ENCODE measurements around the gene TSTD1. TPM values are rescaled to one million over a fixed set of nuclear protein-coding genes. Genes with fewer than 3 reads are reported as not detected.

TSTD1 gene
- total and polyA plus RNA-seq, 2 experiments from 2014 or later: 94.9 to 244 TPM

DNA sequence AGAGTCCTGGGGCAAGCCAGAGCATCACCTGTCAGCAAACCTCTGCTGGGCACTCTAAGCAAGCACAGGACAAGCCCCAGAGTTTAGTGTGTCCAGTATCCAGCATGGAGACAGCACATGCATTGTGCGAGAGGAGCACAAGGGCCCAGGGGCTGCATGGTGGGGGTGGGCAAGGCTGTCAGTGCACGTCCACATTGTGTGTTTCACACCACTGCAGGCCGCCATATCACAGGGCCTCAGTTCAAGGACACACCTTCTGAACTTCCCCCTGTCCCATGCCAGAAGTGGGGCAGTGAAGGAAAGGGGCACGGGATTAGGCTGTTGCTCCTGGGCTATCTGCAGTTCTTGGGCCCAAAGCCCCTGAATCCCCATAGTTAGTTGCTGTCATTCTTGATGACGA is 782 bp upstream of the TSTD1 start:
- Histone ChIP-seq H3K36me3 (ENCODE audit: insufficient read depth) (peaks cover 19% of the 10 kb centered on the region), H3F3A (replicated peaks; ENCODE audit: low read depth) (peaks cover 47% of the 10 kb centered on the region), H3K4me3 (peak overlapping the region; percentile 98), H3K79me2 (replicated peaks; ENCODE audit: insufficient read depth) (peaks cover 38% of the 10 kb centered on the region), H4K20me1 (replicated peaks; ENCODE audit: insufficient read depth) (no peaks in the 10 kb centered on the region; the same call in 1 of the 2 replicates), H3K4me1 (ENCODE audit: insufficient read depth) (peaks cover 38% of the 10 kb centered on the region), H3K9me2 (ENCODE audit: insufficient read depth) (no peaks in the 10 kb centered on the region), H3K27me3 (ENCODE audit: insufficient read depth) (no peaks in the 10 kb centered on the region), H3K4me2 (peak overlapping the region; percentile 96), H2AFZ (no peak overlapping the region), H3K27ac (ENCODE audit: low read depth) (peak overlapping the region; percentile 74; the same call in 1 of the 2 replicates)
- H3K27me3 Mint-ChIP-seq (ENCODE audit: insufficient read depth, low read depth, poor library complexity): peaks cover 9% of the 10 kb centered on the region
- H3K4me3 Mint-ChIP-seq: peak overlapping the region; percentile 89
- DNase-seq (ENCODE audit: low spot score) (no peak), ATAC-seq (no peak)
- peaks cover 47% of the 10 kb centered on the region for H3K4me1 Mint-ChIP-seq
- no peaks in the 10 kb centered on the region; the same call in 2 of the 3 replicates for H3K9me3 Mint-ChIP-seq
- peaks cover 43% of the 10 kb centered on the region for H3K36me3 Mint-ChIP-seq (ENCODE audit: low read depth)
- peak overlapping the region; percentile 93; the same call in 1 of the 2 replicates for H3K27ac Mint-ChIP-seq
- TF ChIP-seq, protein P1, sequence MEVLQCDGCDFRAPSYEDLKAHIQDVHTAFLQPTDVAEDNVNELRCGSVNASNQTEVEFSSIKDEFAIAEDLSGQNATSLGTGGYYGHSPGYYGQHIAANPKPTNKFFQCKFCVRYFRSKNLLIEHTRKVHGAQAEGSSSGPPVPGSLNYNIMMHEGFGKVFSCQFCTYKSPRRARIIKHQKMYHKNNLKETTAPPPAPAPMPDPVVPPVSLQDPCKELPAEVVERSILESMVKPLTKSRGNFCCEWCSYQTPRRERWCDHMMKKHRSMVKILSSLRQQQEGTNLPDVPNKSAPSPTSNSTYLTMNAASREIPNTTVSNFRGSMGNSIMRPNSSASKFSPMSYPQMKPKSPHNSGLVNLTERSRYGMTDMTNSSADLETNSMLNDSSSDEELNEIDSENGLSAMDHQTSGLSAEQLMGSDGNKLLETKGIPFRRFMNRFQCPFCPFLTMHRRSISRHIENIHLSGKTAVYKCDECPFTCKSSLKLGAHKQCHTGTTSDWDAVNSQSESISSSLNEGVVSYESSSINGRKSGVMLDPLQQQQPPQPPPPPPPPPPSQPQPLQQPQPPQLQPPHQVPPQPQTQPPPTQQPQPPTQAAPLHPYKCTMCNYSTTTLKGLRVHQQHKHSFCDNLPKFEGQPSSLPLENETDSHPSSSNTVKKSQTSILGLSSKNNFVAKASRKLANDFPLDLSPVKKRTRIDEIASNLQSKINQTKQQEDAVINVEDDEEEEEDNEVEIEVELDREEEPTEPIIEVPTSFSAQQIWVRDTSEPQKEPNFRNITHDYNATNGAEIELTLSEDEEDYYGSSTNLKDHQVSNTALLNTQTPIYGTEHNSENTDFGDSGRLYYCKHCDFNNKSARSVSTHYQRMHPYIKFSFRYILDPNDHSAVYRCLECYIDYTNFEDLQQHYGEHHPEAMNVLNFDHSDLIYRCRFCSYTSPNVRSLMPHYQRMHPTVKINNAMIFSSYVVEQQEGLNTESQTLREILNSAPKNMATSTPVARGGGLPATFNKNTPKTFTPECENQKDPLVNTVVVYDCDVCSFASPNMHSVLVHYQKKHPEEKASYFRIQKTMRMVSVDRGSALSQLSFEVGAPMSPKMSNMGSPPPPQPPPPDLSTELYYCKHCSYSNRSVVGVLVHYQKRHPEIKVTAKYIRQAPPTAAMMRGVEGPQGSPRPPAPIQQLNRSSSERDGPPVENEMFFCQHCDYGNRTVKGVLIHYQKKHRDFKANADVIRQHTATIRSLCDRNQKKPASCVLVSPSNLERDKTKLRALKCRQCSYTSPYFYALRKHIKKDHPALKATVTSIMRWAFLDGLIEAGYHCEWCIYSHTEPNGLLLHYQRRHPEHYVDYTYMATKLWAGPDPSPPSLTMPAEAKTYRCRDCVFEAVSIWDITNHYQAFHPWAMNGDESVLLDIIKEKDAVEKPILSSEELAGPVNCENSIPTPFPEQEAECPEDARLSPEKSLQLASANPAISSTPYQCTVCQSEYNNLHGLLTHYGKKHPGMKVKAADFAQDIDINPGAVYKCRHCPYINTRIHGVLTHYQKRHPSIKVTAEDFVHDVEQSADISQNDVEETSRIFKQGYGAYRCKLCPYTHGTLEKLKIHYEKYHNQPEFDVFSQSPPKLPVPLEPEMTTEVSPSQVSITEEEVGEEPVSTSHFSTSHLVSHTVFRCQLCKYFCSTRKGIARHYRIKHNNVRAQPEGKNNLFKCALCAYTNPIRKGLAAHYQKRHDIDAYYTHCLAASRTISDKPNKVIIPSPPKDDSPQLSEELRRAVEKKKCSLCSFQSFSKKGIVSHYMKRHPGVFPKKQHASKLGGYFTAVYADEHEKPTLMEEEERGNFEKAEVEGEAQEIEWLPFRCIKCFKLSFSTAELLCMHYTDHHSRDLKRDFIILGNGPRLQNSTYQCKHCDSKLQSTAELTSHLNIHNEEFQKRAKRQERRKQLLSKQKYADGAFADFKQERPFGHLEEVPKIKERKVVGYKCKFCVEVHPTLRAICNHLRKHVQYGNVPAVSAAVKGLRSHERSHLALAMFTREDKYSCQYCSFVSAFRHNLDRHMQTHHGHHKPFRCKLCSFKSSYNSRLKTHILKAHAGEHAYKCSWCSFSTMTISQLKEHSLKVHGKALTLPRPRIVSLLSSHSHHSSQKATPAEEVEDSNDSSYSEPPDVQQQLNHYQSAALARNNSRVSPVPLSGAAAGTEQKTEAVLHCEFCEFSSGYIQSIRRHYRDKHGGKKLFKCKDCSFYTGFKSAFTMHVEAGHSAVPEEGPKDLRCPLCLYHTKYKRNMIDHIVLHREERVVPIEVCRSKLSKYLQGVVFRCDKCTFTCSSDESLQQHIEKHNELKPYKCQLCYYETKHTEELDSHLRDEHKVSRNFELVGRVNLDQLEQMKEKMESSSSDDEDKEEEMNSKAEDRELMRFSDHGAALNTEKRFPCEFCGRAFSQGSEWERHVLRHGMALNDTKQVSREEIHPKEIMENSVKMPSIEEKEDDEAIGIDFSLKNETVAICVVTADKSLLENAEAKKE (CRISPR knock-in tag; IDR thresholded peaks at IDR 0.05): no peak
- no peak for TF ChIP-seq JUNB (IDR thresholded peaks at IDR 0.05; ENCODE audit: unreplicated experiment)
- TF ChIP-seq, protein P2, sequence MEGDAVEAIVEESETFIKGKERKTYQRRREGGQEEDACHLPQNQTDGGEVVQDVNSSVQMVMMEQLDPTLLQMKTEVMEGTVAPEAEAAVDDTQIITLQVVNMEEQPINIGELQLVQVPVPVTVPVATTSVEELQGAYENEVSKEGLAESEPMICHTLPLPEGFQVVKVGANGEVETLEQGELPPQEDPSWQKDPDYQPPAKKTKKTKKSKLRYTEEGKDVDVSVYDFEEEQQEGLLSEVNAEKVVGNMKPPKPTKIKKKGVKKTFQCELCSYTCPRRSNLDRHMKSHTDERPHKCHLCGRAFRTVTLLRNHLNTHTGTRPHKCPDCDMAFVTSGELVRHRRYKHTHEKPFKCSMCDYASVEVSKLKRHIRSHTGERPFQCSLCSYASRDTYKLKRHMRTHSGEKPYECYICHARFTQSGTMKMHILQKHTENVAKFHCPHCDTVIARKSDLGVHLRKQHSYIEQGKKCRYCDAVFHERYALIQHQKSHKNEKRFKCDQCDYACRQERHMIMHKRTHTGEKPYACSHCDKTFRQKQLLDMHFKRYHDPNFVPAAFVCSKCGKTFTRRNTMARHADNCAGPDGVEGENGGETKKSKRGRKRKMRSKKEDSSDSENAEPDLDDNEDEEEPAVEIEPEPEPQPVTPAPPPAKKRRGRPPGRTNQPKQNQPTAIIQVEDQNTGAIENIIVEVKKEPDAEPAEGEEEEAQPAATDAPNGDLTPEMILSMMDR (conservative IDR thresholded peaks at IDR 0.05; ENCODE audit: low read depth in 2 of 2): no peak
- TF ChIP-seq EZH2phosphoT487 (IDR thresholded peaks at IDR 0.05; ENCODE audit: unreplicated experiment): no peak
- no peak for TF ChIP-seq ZNF331 (CRISPR knock-in tag; IDR thresholded peaks at IDR 0.05; ENCODE audit: low read depth)
- TF ChIP-seq NANOG (IDR thresholded peaks at IDR 0.05; ENCODE audit: borderline replicate concordance): no peak
- no peak for TF ChIP-seq CREB1 (CRISPR knock-in tag; IDR thresholded peaks at IDR 0.05; ENCODE audit: low read depth)
- no peak for TF ChIP-seq ZNF114 (CRISPR knock-in tag; IDR thresholded peaks at IDR 0.05)
- no peak for TF ChIP-seq EZH2 (IDR thresholded peaks at IDR 0.05; ENCODE audit: low read depth, unreplicated experiment)
- TF ChIP-seq, protein P3, sequence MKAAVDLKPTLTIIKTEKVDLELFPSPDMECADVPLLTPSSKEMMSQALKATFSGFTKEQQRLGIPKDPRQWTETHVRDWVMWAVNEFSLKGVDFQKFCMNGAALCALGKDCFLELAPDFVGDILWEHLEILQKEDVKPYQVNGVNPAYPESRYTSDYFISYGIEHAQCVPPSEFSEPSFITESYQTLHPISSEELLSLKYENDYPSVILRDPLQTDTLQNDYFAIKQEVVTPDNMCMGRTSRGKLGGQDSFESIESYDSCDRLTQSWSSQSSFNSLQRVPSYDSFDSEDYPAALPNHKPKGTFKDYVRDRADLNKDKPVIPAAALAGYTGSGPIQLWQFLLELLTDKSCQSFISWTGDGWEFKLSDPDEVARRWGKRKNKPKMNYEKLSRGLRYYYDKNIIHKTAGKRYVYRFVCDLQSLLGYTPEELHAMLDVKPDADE (IDR thresholded peaks at IDR 0.05): no peak
- TF ChIP-seq POLR2AphosphoS5 (IDR thresholded peaks at IDR 0.05; ENCODE audit: low read depth): no peak
- no peak for TF ChIP-seq STAT1 (IDR thresholded peaks at IDR 0.05; ENCODE audit: unreplicated experiment)
- TF ChIP-seq, protein P4, sequence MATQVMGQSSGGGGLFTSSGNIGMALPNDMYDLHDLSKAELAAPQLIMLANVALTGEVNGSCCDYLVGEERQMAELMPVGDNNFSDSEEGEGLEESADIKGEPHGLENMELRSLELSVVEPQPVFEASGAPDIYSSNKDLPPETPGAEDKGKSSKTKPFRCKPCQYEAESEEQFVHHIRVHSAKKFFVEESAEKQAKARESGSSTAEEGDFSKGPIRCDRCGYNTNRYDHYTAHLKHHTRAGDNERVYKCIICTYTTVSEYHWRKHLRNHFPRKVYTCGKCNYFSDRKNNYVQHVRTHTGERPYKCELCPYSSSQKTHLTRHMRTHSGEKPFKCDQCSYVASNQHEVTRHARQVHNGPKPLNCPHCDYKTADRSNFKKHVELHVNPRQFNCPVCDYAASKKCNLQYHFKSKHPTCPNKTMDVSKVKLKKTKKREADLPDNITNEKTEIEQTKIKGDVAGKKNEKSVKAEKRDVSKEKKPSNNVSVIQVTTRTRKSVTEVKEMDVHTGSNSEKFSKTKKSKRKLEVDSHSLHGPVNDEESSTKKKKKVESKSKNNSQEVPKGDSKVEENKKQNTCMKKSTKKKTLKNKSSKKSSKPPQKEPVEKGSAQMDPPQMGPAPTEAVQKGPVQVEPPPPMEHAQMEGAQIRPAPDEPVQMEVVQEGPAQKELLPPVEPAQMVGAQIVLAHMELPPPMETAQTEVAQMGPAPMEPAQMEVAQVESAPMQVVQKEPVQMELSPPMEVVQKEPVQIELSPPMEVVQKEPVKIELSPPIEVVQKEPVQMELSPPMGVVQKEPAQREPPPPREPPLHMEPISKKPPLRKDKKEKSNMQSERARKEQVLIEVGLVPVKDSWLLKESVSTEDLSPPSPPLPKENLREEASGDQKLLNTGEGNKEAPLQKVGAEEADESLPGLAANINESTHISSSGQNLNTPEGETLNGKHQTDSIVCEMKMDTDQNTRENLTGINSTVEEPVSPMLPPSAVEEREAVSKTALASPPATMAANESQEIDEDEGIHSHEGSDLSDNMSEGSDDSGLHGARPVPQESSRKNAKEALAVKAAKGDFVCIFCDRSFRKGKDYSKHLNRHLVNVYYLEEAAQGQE (IDR thresholded peaks at IDR 0.05; ENCODE audit: unreplicated experiment): no peak
